Measurements from ENCODE around the gene PTTG2.

DNA sequence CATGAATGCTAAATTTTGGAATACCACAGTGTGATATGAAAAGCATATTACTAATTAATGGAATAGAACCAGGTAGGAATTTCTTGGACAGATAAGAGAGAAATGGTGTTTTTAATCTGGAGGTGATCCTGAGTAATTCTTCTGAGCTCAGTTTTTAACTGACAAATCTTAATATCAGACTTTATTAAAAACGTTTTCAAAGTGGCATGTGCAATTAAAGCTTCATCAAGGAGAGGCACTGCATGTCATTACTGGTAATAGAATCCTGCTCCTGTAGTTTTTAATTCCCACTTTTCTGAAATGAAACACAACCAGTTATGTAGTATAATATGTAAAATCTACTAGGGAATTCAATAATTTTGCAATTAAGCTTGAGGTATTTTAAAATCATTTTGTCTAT is 7.0 kb upstream of the PTTG2 start:
- no peak for TF ChIP-seq POLR2A (IDR thresholded peaks at IDR 0.05)
- TF ChIP-seq, protein P1, sequence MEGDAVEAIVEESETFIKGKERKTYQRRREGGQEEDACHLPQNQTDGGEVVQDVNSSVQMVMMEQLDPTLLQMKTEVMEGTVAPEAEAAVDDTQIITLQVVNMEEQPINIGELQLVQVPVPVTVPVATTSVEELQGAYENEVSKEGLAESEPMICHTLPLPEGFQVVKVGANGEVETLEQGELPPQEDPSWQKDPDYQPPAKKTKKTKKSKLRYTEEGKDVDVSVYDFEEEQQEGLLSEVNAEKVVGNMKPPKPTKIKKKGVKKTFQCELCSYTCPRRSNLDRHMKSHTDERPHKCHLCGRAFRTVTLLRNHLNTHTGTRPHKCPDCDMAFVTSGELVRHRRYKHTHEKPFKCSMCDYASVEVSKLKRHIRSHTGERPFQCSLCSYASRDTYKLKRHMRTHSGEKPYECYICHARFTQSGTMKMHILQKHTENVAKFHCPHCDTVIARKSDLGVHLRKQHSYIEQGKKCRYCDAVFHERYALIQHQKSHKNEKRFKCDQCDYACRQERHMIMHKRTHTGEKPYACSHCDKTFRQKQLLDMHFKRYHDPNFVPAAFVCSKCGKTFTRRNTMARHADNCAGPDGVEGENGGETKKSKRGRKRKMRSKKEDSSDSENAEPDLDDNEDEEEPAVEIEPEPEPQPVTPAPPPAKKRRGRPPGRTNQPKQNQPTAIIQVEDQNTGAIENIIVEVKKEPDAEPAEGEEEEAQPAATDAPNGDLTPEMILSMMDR (IDR thresholded peaks at IDR 0.05), result no peak

All from body of pancreas (tissue), 4 donors.